ENCODE results near the gene MRNIP.

GRCh38 chr5:179823937-179824744 is 34.5 kb downstream of the MRNIP start:
- no peak for TF ChIP-seq MAX (IDR thresholded peaks at IDR 0.05)
- TF ChIP-seq USF1 (IDR thresholded peaks at IDR 0.05), result no peak
- TF ChIP-seq RAD21 (IDR thresholded peaks at IDR 0.05; ENCODE audit: low read depth), result no peak
- TF ChIP-seq YY1 (IDR thresholded peaks at IDR 0.05; ENCODE audit: low read depth), result no peak
- TF ChIP-seq ZBTB7A (IDR thresholded peaks at IDR 0.05; ENCODE audit: low read depth), result no peak
- TF ChIP-seq CEBPB (IDR thresholded peaks at IDR 0.05), result no peak
- TF ChIP-seq TEAD4 (IDR thresholded peaks at IDR 0.05), result no peak
